NK-92 (cell line): ENCODE data around the gene PADI3.
A peak's percentile ranks its signal among the peaks of the same experiment; 100 is the strongest.

ENCODE experiments used
- DNase-seq: peaks from one replicate; lab custom pipeline; 2025; ENCODE audit not compliant: unreplicated experiment; lab: John Stamatoyannopoulos, UW

PADI3 gene

DNA sequence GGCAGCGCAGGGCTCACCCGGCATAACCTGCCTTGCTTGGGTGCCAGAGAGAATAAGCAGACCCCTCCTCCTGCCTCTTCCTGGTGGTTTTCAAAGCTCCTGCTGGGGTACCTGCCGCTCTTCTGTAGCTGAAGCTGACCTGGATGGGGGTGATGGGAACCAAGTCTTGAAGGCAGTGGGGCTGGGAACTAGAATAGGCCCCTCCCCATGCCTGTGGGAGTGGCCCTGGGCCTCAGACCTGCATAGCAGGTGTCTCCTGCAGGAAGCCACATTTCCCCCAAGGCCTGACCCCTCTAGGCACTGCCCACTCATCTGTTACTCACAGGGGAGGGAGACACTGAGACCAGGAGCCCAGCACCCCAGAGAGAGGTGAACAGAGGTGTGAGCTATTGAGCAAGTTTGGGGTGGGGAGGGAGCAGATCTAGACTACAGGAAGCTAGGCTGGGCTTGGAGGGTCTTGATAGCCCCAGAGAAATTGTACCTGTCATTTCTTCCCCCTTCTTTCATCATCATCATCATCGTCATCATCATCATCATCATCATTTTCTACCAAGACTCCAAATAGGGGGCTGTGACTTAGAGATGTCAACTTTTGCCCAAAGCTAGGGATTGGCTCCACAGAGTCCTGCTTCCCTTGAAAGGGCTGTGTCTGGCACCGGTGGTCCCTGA lies 33.9 kb upstream of the PADI3 start:
- DNase-seq, result no peak

DNA sequence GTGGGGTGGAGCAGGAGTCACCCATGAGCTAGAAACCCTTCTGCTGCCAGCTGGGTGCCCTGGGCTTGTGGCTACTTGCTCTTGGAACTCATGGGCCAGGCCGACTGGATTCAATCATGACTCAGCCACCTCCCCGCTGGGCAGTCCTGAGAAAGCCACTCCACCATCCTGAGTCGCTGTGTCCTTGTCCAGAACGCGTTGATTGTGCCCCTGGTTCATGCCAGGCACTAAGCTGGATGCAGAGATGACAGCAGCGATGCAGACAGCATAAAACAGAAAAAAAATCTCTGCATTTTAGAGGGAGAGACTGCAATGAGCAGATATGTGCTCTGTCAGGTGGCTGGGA lies 33.4 kb upstream of the PADI3 start:
- DNase-seq, result no peak

DNA sequence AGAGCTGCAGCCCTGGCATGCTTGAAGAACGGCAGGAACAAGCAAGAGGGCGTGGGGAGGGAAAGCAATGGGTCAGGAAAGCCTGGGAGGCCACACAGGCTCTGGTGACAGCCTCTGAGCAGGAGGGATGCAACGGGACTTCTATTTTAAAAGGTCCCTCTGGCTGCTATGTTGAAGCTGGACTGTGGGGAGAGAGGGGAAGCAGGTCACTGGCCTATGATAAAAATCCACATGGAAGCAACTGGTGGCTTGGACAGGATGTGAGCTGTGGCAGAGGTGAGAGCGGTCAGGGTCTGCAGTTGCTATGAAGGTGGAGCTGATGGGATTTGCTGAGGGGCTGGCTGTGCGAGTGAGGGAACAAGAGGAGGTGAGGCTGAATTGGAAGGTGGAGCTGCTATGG lies 32.8 kb upstream of the PADI3 start:
- no peak for DNase-seq

DNA sequence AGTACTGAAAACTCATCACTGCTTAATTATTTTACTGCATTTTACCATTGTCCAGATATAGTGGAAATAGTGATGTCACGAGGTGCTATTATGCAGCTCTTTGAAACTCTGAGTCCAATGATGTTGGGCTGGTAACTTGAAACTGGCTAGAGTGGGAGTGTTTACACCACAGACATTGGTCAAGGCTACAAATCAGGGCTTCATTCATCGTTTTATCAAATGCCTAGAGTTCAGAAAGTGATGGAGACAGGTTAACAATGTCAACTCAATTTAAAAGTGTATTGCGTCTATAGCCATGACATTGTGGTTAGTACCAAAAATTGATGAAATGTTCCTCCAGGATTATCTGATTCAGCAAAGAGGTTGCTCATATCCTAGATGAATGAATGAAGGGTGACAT lies 31.3 kb upstream of the PADI3 start:
- DNase-seq, result no peak

DNA sequence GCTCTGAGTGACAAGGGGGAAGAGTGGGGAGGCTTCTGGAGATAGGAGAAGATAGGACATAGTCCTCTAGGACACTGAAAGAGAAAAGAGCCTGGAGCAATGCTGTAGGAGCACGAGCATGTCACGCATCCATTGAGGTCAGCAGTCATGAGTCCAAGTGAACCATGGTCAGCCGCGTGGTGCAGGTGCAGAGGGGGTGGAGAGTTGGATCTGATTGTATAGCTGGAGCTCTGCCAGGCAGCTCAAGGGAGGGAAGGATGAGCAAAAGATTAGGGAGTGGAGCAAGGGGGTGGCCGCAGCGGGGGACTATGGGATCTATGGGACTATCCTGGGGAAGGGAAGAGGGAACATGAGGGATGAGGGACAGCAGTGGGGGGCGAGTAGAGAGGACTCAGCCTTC lies 30.0 kb upstream of the PADI3 start:
- no peak for DNase-seq

DNA sequence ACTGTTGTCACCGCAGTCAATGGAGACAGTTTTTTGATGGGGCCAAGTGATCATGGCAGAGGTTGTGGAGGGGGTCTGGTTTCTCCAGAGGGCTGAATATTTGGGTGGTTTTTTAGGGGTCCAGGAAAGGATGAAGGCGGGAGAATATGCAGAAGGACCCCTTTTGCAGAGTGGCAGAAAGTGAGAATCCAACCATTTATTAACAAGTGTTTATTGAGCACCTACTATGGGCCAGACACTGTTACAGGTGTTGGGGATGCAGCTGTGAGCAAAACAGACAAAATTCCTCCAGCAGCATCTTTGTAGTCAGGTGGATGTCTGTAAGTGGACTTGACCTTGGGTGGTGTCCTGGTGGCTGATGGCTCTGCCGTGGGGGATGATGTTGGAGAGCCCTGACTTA lies 28.6 kb upstream of the PADI3 start:
- DNase-seq, result no peak

DNA sequence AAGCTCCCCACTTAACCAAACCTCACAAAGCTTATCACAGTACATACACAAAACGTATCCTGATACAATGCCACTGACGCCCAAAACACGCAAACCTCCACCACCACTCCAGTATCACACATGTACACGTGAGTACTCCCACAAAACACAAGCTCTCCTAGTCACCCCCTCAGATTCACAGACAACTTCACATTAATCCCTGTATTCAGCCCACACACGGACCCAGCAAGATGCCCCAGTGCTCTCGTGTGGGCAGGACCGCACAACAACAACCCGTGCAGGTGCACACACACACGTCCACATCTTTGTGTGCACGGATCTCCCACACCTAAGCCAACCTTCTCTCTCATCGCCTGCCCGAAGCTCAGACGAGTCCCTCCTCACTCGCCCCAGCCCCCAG lies 26.3 kb upstream of the PADI3 start:
- DNase-seq, result no peak

DNA sequence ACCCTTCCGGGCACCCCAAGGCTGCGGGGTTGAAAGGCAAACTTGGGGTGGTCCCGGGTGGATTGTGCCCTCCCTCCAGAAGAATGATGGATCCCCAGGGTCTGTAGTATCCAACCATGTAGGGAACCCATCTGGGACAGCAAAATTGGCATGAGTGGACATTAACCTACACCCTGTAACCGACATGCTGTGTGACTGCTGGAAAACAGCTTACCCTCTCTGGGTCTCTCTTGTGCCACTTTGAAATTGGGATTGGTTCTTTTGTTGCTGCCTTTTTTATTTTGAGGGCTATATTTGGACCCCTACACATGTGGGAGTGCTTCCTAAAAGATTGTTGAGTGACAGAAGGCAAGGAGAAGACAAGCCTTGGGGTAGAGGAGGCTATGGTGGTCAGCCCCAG lies 24.5 kb upstream of the PADI3 start:
- no peak for DNase-seq

DNA sequence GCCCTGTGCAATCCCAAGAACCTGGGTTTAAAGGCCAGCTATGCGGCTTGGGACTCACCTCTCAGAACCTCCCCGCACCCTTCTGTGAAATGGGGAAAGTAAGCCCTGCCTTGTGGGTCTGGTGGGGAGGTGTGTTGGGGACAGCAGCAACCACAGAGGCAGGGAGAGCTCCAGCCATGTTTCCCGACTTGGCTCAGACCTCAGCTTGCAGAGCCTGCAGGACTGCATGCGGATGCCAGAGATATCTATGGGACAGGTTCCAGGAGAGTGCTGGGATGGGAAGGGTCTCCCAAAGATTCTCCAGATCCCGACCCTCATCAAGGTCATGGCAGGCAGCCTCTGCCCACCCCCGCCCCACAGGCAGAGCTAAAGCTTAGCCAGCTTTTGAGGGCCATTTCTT lies 23.8 kb upstream of the PADI3 start:
- DNase-seq, result no peak

DNA sequence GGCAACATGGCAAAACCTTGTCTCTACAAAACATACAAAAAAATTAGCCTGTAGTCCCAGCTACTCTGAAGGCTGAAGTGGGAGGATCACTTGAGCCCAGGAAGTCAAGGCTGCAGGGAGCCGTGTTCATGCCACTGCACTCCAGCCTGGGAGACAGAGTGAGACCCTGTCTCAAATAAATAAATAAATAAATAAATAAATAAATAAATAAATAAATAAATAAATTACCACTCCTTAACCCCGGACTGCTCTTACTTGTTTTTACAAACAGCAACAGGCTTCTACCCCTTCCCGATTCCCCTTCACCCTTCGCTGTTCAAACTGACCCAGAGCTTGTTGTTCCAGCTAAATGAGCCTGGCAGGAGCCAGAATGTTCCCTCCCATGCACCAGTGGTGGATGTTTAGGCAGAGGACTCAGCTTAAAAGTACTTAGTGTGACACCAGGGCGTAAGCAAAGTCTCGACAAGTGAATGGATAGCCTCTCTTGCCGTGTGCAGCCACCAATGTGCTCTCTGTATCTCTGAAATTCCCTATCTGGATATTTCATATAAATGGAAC lies 21.5 kb upstream of the PADI3 start:
- no peak for DNase-seq

DNA sequence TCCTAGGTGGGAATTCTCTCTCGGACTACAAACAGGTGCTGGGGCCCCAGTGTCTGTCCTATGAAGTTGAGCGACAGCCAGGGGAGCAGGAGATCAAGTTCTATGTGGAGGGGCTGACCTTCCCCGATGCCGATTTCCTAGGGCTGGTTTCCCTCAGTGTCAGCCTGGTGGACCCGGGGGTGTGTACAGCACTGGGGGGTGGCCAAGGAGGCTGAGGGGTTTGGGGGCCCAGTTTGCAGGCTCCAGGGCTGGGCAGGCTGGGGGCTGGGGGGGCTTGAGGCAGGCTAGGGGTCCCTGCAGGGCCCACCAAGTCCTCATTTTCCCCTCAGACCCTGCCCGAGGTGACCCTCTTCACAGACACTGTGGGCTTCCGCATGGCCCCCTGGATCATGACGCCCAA lies 20.3 kb upstream of the PADI3 start:
- DNase-seq, result no peak

DNA sequence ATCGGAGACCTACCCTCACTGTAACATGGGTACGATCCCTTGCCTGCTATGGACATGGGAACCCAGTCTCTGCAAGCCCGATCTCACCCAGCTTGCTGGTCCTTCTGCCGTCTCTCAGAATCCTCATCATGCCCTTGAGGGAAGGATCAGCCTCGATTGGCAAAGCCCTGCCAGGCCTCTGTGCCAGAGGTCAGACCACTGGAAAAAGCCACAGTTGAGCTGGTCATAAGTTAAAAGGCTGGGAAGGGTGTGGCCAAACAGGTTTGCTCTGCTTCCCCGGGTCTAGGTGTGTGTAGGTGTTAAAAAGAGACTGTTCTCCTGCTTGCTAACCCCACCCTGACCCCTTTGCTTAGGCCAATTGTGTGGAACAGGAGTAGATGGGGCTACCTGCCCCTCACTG lies 19.5 kb upstream of the PADI3 start:
- no peak for DNase-seq

DNA sequence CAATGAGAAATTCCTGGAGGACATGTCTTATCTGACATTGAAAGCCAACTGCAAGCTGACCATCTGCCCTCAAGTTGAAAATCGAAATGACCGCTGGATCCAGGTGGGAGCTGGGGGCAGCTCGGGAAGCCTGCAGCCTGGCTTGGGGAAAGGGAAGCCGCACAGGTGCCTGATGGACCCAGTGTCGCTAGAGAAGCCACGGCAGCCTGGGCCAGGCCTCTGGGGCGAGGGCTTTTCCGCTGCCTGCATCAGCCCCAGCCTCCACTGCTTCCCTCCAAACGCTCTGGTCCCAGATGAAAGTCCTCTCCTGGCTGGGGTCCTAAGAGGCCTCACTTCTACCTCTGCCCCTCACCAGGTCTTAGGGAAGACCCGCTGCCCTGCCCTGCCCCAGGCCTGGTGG lies 18.8 kb upstream of the PADI3 start:
- DNase-seq, result no peak

DNA sequence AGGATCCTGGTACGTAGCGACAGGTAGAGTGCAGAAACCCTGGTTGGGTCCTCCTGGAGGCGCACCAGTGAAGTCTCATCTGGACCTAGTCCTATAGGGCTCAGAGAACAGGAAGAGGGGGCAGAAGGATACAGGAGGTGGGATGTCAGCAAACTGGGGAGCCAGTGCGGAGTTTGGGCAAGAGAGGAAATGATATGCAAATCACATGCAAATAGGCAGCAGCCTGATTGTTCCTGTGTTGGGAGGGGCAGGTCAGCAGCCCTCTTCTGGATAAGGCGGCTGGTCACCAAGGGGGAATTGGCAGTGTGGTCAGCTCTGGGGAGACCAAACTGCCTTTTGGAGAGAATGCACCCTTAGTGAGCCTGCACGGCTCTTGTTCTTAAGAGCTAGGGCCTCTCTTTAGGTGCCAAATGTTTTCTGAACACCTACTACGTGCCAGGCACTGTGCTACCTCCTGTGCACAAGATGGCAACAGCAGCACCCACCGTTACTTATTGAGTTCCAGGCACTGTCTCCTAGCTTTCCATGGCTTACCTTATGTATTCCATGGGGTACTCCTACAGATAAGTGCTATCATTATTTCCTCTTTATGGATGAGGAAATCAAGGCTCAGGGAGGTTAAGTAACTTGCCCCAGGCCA lies 18.1 kb upstream of the PADI3 start:
- DNase-seq, result no peak

DNA sequence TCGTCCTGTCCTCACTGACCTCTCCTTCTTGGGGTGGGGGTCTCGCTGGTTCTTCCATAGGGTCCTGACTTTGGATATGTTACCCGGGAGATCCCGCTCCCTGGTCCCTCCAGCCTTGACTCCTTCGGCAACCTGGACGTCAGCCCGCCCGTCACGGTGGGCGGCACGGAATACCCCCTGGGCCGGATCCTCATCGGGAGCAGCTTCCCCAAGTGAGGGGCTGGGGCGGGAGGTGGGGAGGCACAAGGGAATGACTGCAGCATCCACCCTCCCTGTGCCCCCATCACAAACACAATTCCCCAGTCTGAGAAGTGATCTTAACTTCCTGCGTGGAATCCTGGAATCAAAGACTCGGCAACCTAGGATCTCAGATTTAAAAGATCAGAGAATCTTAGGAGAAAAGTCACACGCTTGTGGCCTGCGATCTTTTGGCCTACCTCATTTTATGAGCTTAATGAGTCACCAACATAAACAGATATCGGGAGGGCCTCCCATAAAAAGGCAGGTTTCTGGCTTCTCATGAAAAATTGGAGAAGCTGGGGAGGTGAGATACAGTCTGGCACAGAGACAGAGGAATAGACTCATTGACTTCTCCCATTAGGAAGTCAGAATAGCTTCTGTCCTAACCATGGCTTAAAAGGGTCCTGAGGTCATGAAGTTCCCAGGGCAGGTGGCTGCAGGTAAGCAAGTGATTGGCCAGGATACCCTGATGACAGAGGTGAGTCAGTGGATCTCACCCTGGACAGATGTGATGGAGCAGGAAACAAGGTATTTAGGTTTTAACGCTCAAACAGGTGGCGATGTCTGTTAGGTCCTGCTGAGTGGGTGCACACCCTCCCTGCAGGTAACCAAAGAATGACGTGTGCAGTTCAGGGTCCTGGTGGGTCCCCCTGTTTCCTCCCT lies 15.9 kb upstream of the PADI3 start:
- no peak for DNase-seq

DNA sequence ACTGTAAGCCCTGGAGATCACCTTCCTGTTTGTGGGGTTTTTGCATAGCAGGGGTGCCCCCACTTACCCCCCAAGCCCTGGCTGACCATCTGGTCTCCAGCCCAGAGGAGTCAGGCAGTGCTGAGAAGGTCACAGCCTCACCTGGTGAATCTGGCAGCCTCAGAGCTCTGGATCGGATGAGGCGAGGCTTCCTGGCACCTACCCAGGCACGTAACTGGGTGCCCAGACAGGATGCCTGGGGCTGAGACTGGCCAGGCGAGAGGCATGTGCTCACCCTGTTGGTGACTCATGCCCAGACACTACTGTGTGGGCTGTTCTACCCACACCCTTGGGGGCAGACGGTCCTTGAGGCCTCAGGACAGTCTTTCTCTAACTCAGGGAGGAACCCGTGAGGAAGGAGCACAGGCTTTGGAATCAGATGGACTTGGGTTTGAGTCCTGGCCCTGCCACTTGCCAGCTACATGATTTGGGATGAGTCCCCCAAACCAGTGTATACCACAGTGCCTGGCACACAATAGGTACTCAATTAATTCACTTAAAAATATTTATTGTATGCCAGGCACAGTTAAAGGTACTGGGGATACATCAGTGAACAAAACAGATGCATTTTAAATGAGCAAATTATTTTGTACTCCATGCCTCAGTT lies 15.1 kb upstream of the PADI3 start:
- DNase-seq, result no peak

DNA sequence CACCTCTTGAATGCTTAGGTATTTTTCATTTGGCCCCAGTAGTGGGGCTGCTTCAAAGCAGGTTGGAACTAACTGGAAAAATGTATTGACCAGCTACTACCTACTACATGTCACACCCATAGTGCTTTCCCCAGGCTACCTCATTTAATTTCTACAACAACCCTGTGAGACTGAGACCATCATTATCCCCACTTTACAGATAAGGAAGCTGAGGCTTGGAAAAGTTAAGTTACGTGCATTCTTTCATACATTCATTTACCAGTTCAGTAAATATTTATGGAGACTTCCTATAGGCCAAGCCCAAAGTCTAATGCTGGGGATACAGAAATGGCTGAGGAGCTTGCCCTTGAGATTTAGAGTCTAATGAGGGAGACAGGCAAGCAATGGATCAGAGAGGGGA lies 14.5 kb upstream of the PADI3 start:
- no peak for DNase-seq

DNA sequence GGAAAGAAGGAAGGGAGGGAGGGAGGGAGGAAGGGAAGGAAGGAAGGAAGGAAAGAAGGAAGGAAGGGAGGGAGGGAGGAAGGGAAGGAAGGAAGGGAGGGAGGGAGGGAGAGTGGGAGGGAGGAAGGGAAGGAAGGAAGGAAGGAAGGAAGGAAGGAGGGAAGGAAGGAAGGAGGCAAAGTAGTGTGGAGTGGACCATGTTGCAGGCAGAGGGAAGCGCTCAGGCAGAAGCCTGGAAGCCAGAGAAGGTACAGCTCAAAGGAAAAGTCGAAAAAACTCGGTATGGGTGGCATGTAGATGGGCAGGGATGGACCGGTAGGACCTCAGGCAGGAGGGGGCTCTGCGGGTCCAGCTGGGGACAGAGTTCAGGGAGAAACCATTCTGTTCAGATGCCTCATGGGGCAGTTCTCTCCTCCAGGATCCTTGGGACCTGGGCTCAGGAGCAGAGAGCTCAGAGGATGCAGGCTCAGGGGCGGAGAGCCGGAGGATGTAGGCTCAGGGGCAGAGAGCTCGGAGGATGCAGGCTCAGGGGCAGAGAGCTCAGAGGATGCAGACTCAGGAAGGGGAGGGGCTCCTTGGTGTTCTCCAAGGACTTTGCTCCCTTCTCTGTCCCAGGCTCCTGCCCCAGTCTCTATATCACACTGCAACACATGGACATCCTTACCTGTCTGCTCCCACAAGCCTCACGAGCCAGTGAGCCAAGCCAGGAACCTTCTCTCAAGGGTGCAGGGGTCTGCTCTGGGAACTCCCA lies 13.6 kb upstream of the PADI3 start:
- no peak for DNase-seq

DNA sequence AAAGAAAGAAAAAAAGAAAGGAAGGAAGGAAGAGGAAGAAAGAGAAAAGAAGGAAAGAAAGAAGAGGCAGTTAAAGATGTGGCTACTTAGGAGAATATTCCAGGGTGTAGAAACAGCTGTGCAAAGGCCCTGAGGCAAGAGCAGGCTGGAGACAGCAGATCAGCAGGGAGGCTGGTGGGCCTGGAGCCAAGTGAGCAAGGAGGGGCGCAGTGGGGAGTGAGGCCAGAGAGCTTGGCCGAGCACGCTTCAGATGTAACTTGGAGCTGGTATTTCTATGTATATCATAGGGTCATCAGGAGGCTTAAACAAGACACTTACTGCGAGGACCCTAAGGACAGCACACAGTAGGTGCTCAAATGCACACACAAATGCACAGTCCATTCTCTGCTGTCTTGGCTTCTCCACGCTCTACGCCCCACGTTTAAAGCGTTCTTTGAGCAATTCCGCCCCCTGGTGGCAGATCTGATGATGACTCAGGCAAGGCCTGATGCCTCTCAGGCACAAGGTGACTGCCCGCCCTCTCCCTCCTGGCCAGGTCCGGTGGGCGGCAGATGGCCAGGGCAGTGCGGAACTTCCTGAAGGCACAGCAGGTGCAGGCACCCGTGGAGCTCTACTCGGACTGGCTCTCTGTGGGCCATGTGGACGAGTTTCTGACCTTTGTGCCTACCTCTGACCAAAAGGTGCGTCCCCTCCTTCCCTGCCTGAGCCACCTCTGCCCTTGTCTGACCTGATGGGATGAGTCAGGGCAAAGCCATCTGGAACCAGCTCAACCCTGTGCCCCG lies 11.9 kb upstream of the PADI3 start:
- DNase-seq, result peak; percentile 37

DNA sequence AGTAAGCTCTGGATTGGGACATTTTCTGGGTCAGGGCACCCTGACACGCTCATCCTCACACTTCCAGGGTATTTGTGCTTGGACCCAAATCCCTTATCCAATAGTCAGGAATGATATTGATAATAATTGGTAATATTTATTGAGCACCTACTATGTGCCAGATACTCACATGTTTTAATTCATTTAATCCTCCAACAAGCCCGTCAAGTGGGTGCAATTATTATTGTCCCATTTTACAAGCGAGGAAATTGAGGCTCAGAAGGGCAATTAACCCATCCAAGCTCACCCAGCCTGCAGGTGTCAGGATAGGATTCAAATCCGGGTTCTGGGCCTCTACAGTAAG lies 11.4 kb upstream of the PADI3 start:
- no peak for DNase-seq
